ENCODE measurements around the gene MAMDC2.
A peak's percentile ranks its signal among the peaks of the same experiment; 100 is the strongest.
"Not testable (repeated sequence)": the region's sequence is repeated elsewhere in the genome, so short reads cannot be mapped to it uniquely, and the experiment has no call there.

The MAMDC2 gene

GRCh38 chr9:70172532-70172931 is 128.9 kb downstream of the MAMDC2 start:
- no peak for DNase-seq

GRCh38 chr9:70177121-70177520 is 133.5 kb downstream of the MAMDC2 start:
- peak in 1 of 58 donors; percentile 12 for DNase-seq

- no peak for DNase-seq
These were observed 149.1 kb downstream of the MAMDC2 start for GRCh38 chr9:70192707-70193106.

- no peak for DNase-seq
These were observed 151.8 kb downstream of the MAMDC2 start for GRCh38 chr9:70195456-70195855.

GRCh38 chr9:70197216-70198044 is 153.8 kb downstream of the MAMDC2 start:
- no peak for DNase-seq

GRCh38 chr9:70204743-70205142 is 161.1 kb downstream of the MAMDC2 start:
- not testable (repeated sequence) for DNase-seq

- DNase-seq = no peak
These were observed 161.8 kb downstream of the MAMDC2 start for GRCh38 chr9:70205366-70206020.

GRCh38 chr9:70217029-70217428 is 173.4 kb downstream of the MAMDC2 start:
- DNase-seq = peak in 1 of 58 donors; percentile 1

- DNase-seq = no peak
These were observed 175.1 kb downstream of the MAMDC2 start for GRCh38 chr9:70218767-70219166.

- no peak for DNase-seq
These were observed 176.6 kb downstream of the MAMDC2 start for GRCh38 chr9:70220216-70220615.

GRCh38 chr9:70222354-70222753 is 178.7 kb downstream of the MAMDC2 start:
- DNase-seq = no peak

GRCh38 chr9:70228118-70228517 is 184.5 kb downstream of the MAMDC2 start:
- DNase-seq = no peak

- no peak for DNase-seq
These were observed 185.0 kb downstream of the MAMDC2 start for GRCh38 chr9:70228611-70229010.

GRCh38 chr9:70229026-70229425 is 185.4 kb downstream of the MAMDC2 start:
- DNase-seq = no peak

- no peak for DNase-seq
These were observed 185.9 kb downstream of the MAMDC2 start for GRCh38 chr9:70229579-70229978.

GRCh38 chr9:70232476-70232875 is 188.8 kb downstream of the MAMDC2 start:
- DNase-seq = no peak

GRCh38 chr9:70234208-70234607 is 190.6 kb downstream of the MAMDC2 start:
- not testable (repeated sequence) for DNase-seq

- DNase-seq = not testable (repeated sequence)
These were observed 202.3 kb downstream of the MAMDC2 start for GRCh38 chr9:70245952-70246351.

GRCh38 chr9:70250221-70250620 is 206.6 kb downstream of the MAMDC2 start:
- DNase-seq = no peak

- no peak for DNase-seq
These were observed 211.8 kb downstream of the MAMDC2 start for GRCh38 chr9:70255486-70255885.

GRCh38 chr9:70256123-70256551 is 212.5 kb downstream of the MAMDC2 start:
- no peak for DNase-seq

- DNase-seq = no peak
These were observed 213.9 kb downstream of the MAMDC2 start for GRCh38 chr9:70257502-70257901.

All from anterior cingulate cortex (tissue), 58 donors.